ENCODE results near the gene SLC38A3. TPM values are rescaled to one million over a fixed set of nuclear protein-coding genes. Genes with fewer than 3 reads are reported as not detected.

The SLC38A3 gene
- total and polyA plus RNA-seq, 2 of the 8 experiments (the other 6 are each of a cell fraction or from before 2014, with no cell fraction given): 1.2 to 3.7 TPM

DNA sequence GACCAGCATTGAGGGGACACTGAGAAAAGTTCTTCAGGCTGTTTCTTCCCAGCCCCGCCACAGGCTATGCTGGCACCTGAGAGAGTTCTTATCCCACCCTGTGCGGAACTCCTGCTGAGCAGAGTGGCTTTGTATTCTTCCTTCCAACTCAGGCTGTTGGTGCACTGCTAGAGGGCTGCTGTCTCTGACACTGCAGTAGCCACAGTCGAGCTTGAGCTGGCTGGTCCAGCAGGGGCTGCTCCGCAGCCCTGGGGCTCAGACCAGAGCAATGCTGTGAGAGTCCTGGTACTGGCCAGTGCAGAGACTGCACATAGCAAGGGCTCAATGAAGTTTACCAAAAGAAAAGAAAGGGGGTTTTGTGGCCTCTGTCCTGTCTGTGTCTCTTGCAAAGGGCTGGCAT lies 34.6 kb downstream of the SLC38A3 start (continued):
- TF ChIP-seq, protein P1, sequence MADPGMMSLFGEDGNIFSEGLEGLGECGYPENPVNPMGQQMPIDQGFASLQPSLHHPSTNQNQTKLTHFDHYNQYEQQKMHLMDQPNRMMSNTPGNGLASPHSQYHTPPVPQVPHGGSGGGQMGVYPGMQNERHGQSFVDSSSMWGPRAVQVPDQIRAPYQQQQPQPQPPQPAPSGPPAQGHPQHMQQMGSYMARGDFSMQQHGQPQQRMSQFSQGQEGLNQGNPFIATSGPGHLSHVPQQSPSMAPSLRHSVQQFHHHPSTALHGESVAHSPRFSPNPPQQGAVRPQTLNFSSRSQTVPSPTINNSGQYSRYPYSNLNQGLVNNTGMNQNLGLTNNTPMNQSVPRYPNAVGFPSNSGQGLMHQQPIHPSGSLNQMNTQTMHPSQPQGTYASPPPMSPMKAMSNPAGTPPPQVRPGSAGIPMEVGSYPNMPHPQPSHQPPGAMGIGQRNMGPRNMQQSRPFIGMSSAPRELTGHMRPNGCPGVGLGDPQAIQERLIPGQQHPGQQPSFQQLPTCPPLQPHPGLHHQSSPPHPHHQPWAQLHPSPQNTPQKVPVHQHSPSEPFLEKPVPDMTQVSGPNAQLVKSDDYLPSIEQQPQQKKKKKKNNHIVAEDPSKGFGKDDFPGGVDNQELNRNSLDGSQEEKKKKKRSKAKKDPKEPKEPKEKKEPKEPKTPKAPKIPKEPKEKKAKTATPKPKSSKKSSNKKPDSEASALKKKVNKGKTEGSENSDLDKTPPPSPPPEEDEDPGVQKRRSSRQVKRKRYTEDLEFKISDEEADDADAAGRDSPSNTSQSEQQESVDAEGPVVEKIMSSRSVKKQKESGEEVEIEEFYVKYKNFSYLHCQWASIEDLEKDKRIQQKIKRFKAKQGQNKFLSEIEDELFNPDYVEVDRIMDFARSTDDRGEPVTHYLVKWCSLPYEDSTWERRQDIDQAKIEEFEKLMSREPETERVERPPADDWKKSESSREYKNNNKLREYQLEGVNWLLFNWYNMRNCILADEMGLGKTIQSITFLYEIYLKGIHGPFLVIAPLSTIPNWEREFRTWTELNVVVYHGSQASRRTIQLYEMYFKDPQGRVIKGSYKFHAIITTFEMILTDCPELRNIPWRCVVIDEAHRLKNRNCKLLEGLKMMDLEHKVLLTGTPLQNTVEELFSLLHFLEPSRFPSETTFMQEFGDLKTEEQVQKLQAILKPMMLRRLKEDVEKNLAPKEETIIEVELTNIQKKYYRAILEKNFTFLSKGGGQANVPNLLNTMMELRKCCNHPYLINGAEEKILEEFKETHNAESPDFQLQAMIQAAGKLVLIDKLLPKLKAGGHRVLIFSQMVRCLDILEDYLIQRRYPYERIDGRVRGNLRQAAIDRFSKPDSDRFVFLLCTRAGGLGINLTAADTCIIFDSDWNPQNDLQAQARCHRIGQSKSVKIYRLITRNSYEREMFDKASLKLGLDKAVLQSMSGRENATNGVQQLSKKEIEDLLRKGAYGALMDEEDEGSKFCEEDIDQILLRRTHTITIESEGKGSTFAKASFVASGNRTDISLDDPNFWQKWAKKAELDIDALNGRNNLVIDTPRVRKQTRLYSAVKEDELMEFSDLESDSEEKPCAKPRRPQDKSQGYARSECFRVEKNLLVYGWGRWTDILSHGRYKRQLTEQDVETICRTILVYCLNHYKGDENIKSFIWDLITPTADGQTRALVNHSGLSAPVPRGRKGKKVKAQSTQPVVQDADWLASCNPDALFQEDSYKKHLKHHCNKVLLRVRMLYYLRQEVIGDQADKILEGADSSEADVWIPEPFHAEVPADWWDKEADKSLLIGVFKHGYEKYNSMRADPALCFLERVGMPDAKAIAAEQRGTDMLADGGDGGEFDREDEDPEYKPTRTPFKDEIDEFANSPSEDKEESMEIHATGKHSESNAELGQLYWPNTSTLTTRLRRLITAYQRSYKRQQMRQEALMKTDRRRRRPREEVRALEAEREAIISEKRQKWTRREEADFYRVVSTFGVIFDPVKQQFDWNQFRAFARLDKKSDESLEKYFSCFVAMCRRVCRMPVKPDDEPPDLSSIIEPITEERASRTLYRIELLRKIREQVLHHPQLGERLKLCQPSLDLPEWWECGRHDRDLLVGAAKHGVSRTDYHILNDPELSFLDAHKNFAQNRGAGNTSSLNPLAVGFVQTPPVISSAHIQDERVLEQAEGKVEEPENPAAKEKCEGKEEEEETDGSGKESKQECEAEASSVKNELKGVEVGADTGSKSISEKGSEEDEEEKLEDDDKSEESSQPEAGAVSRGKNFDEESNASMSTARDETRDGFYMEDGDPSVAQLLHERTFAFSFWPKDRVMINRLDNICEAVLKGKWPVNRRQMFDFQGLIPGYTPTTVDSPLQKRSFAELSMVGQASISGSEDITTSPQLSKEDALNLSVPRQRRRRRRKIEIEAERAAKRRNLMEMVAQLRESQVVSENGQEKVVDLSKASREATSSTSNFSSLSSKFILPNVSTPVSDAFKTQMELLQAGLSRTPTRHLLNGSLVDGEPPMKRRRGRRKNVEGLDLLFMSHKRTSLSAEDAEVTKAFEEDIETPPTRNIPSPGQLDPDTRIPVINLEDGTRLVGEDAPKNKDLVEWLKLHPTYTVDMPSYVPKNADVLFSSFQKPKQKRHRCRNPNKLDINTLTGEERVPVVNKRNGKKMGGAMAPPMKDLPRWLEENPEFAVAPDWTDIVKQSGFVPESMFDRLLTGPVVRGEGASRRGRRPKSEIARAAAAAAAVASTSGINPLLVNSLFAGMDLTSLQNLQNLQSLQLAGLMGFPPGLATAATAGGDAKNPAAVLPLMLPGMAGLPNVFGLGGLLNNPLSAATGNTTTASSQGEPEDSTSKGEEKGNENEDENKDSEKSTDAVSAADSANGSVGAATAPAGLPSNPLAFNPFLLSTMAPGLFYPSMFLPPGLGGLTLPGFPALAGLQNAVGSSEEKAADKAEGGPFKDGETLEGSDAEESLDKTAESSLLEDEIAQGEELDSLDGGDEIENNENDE (IDR thresholded peaks at IDR 0.05; ENCODE audit: insufficient replicate concordance, low read length): no peak
- TF ChIP-seq RAD21 (IDR thresholded peaks at IDR 0.05 in 1 of 2, conservative IDR thresholded peaks at IDR 0.05 in 1 of 2; ENCODE audit: low read depth in 2 of 2, low read length in 2 of 2): 0 out of 4 replicates have a peak, but pooled peaks of 1 of the 2 experiments have one; percentile 8

Data from H1 (cell line).